Liver (tissue), 3 donors: ENCODE results near the gene ELL.

Source experiments
- CTCF ChIP-seq: fragments of 150-350 bp; IDR thresholded peaks from 2 replicates; pipeline ENCODE4 v1.5.1; 2017; ENCODE audit warnings: improper control_type of control experiment, low read depth, low read length; ENCODE audit not compliant: missing input control
- EGR1 ChIP-seq, 2 donors: IDR thresholded peaks; 2 replicates each; pipeline ENCODE4 v1.6.1; 2016 to 2018; ENCODE audit warnings: antibody characterized with exemption in 2 of 2, low read depth in 2 of 2
- GABPA ChIP-seq, 2 donors: IDR thresholded peaks in 1 of 2; conservative IDR thresholded peaks in 1 of 2; 2 replicates each; pipeline ENCODE4 v1.6.1; 2016; ENCODE audit warnings: antibody characterized with exemption in 2 of 2, mild to moderate bottlenecking in 1 of 2, moderate library complexity in 1 of 2
- RAD21 ChIP-seq, 2 donors: IDR thresholded peaks; 2 replicates each; pipeline ENCODE4 v1.6.1; 2016; ENCODE audit warnings: antibody characterized with exemption in 2 of 2, mild to moderate bottlenecking in 2 of 2
- donor health status: healthy.
- donor health status: healthy.

DNA sequence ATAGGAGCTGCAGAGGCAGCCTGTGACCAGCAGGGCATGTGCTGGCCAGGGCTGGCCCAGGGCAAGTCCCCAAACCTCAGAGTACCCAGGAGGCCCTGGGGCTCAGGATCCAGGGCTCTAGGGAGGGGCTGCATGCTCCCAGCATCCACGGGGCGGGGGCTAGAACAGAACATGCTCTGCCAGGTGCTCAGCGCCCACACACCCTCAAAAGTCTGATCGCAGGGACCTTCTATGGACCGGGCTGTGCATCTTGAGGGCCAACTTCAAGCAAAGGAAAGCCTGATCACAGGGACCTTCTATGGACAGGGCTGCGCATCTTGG is 33.5 kb downstream of the ELL start:
- peak; percentile 18 for TF ChIP-seq CTCF
- TF ChIP-seq GABPA (IDR thresholded peaks at IDR 0.05 in 1 of 2, conservative IDR thresholded peaks at IDR 0.05 in 1 of 2), result no peak
- TF ChIP-seq EGR1 (IDR thresholded peaks at IDR 0.05; ENCODE audit: low read depth in 2 of 2), result no peak
- peak in 1 of 2 donors; percentile 62 for TF ChIP-seq RAD21 (IDR thresholded peaks at IDR 0.05)
